Astrocyte of the cerebellum (primary cell): ENCODE measurements around the gene IQSEC1.

ENCODE experiments used
- DNase-seq: peaks from one replicate; pipeline ENCODE4 v3.0.0-alpha.2; 2011; ENCODE audit warnings: low read depth
- H3K4me3 ChIP-seq: 2 replicates; pipeline ENCODE4 v1.5.1; 2011; ENCODE audit warnings: mild to moderate bottlenecking, low read depth, low read length, moderate library complexity
- CTCF ChIP-seq: IDR thresholded peaks from 2 replicates; pipeline ENCODE4 v1.5.1; 2012; ENCODE audit warnings: low read length, low read depth, moderate library complexity, mild to moderate bottlenecking; ENCODE audit errors: missing control alignments
- in situ Hi-C: cut with HindIII; loops from 2 replicates; pipeline ENCODE4 v1.10.0; 2017; ENCODE audit warnings: low sequenced_read_pairs

IQSEC1 gene

GRCh38 chr3:12998648-12999047 is 74.6 kb downstream of the IQSEC1 start:
- no peak for TF ChIP-seq CTCF
- H3K4me3 ChIP-seq: no peak overlapping the region
- in situ Hi-C loops: no loop called here
- no peak for DNase-seq

GRCh38 chr3:12997387-12997786 is 75.8 kb downstream of the IQSEC1 start:
- no peak for TF ChIP-seq CTCF
- in situ Hi-C loops: no loop called here
- DNase-seq: no peak
- no peak overlapping the region for H3K4me3 ChIP-seq

- TF ChIP-seq CTCF: no peak
- no peak overlapping the region for H3K4me3 ChIP-seq
- no peak for DNase-seq
- in situ Hi-C loops: no loop called here
Observed at GRCh38 chr3:12996181-12996506, 77.1 kb downstream of the IQSEC1 start.

GRCh38 chr3:12995389-12996180 is 77.6 kb downstream of the IQSEC1 start:
- in situ Hi-C loops: no loop called here
- no peak for TF ChIP-seq CTCF
- no peak overlapping the region for H3K4me3 ChIP-seq
- DNase-seq: no peak

- peak overlapping the region; percentile 56 for H3K4me3 ChIP-seq
Observed at GRCh38 chr3:12994607-12995388, 78.4 kb downstream of the IQSEC1 start.

GRCh38 chr3:12994357-12994606 is 78.9 kb downstream of the IQSEC1 start:
- H3K4me3 ChIP-seq: peak overlapping the region; percentile 56
- in situ Hi-C loops: no loop called here

More at GRCh38 chr3:12994607-12995388, 78.4 kb downstream of the IQSEC1 start:
- TF ChIP-seq CTCF: peak; percentile 84
- in situ Hi-C loops: no loop called here
- DNase-seq: peak; percentile 28

More at GRCh38 chr3:12994357-12994606, 78.9 kb downstream of the IQSEC1 start:
- no peak for DNase-seq
- no peak for TF ChIP-seq CTCF
